ENCODE data around the gene TSPAN7.

GRCh38 chrX:38560776-38561125, 591 bp upstream of the TSPAN7 start:
- TF ChIP-seq POLR2A (IDR thresholded peaks at IDR 0.05): no peak
- TF ChIP-seq, protein P1, sequence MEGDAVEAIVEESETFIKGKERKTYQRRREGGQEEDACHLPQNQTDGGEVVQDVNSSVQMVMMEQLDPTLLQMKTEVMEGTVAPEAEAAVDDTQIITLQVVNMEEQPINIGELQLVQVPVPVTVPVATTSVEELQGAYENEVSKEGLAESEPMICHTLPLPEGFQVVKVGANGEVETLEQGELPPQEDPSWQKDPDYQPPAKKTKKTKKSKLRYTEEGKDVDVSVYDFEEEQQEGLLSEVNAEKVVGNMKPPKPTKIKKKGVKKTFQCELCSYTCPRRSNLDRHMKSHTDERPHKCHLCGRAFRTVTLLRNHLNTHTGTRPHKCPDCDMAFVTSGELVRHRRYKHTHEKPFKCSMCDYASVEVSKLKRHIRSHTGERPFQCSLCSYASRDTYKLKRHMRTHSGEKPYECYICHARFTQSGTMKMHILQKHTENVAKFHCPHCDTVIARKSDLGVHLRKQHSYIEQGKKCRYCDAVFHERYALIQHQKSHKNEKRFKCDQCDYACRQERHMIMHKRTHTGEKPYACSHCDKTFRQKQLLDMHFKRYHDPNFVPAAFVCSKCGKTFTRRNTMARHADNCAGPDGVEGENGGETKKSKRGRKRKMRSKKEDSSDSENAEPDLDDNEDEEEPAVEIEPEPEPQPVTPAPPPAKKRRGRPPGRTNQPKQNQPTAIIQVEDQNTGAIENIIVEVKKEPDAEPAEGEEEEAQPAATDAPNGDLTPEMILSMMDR (IDR thresholded peaks at IDR 0.05): no peak
